ENCODE measurements around the gene LGR4. TPM values are rescaled to one million over a fixed set of nuclear protein-coding genes. Genes with fewer than 3 reads are reported as not detected.

LGR4 gene
- total and polyA plus RNA-seq, 2 of the 13 experiments (the other 11 are each of a cell fraction or from before 2014, with no cell fraction given) = 42.1 to 68.7 TPM

GRCh38 chr11:27443227-27443626 lies 29.4 kb downstream of the LGR4 start:
- WGBS (ENCODE audit: low lambda C conversion rate) = 93% methylated on average over 4 of the region's 4 CpGs
- Histone ChIP-seq H3K36me3 (replicated peaks in 1 of 2; ENCODE audit: control insufficient read depth in 1 of 2, insufficient read depth in 2 of 2, low read length in 2 of 2) (0 out of 5 replicates have a peak, but pooled peaks cover 0 to 5% of the 10 kb centered on the region in 2 experiments), H4K20me1 (ENCODE audit: insufficient read depth, low read length) (peaks cover 64% of the 10 kb centered on the region), H3K27me3 (ENCODE audit: control insufficient read depth in 1 of 2, insufficient read depth in 2 of 2, low read length in 2 of 2) (no peaks in the 10 kb centered on the region), H2AFZ (ENCODE audit: low read length) (no peak overlapping the region), H3K9me3 (ENCODE audit: low read length) (no peaks in the 10 kb centered on the region), H3K79me2 (ENCODE audit: insufficient read depth, low read length) (peaks cover 90% of the 10 kb centered on the region), H3K4me2 (ENCODE audit: low read depth, low read length) (no peak overlapping the region), H3K4me3 (replicated peaks in 1 of 3; ENCODE audit: insufficient read depth in 1 of 3, low read depth in 2 of 3, low read length in 3 of 3) (no peak overlapping the region), H3K27ac (ENCODE audit: extremely low read length, insufficient read depth, low read length) (no peak overlapping the region), H3K9ac (ENCODE audit: insufficient read depth, low read depth, low read length) (no peak overlapping the region), H3K4me1 (ENCODE audit: insufficient read depth, low read length) (peaks cover 65% of the 10 kb centered on the region)
- BruUV-seq (replicated peaks) = no TSS peak
- intact Hi-C loops (cut with micrococcal nuclease; ENCODE audit: unreplicated experiment) = no loop called here
- FAIRE-seq (no peak), ATAC-seq (no peak), DNase-seq (ENCODE audit: low spot score) (no peak)
- no peak for TF ChIP-seq BRF2 (CRISPR knock-in tag; IDR thresholded peaks at IDR 0.05)
- no peak for TF ChIP-seq XBP1 (CRISPR knock-in tag; IDR thresholded peaks at IDR 0.05)
- peak; percentile 83 for TF ChIP-seq MNT (IDR thresholded peaks at IDR 0.05)
- TF ChIP-seq ZNF446 (CRISPR knock-in tag; IDR thresholded peaks at IDR 0.05) = no peak
- POLR2A ChIA-PET = no interaction called here
- CTCF ChIA-PET (ENCODE audit: low intra/inter-chr PET ratio, low total read pairs) = no interaction called here
- in situ Hi-C loops (cut with HindIII; ENCODE audit: extremely low pct_ligation_motif_present, low pct_unique_long_range_greater_than_20kb) = no loop called here

GRCh38 chr11:27440090-27440489 lies 32.5 kb downstream of the LGR4 start:
- Histone ChIP-seq H3K27me3 (ENCODE audit: control insufficient read depth in 1 of 2, insufficient read depth in 2 of 2, low read length in 2 of 2) (no peaks in the 10 kb centered on the region), H3K79me2 (ENCODE audit: insufficient read depth, low read length) (peaks cover 94% of the 10 kb centered on the region), H3K4me2 (ENCODE audit: low read depth, low read length) (no peak overlapping the region), H3K27ac (ENCODE audit: extremely low read length, insufficient read depth, low read length) (no peak overlapping the region), H3K4me3 (replicated peaks in 1 of 3; ENCODE audit: insufficient read depth in 1 of 3, low read depth in 2 of 3, low read length in 3 of 3) (no peak overlapping the region), H2AFZ (ENCODE audit: low read length) (no peak overlapping the region), H3K9me3 (ENCODE audit: low read length) (no peaks in the 10 kb centered on the region), H4K20me1 (ENCODE audit: insufficient read depth, low read length) (peaks cover 54% of the 10 kb centered on the region), H3K4me1 (ENCODE audit: insufficient read depth, low read length) (peaks cover 58% of the 10 kb centered on the region), H3K36me3 (replicated peaks in 1 of 2; ENCODE audit: control insufficient read depth in 1 of 2, insufficient read depth in 2 of 2, low read length in 2 of 2) (0 out of 5 replicates have a peak, but pooled peaks cover 0 to 5% of the 10 kb centered on the region in 2 experiments), H3K9ac (ENCODE audit: insufficient read depth, low read depth, low read length) (no peak overlapping the region)
- BruUV-seq (replicated peaks) = no TSS peak
- no peak for FAIRE-seq
- intact Hi-C loops (cut with micrococcal nuclease; ENCODE audit: unreplicated experiment) (no loop called here), in situ Hi-C loops (cut with HindIII; ENCODE audit: extremely low pct_ligation_motif_present, low pct_unique_long_range_greater_than_20kb) (no loop called here)
- ATAC-seq = no peak
- CTCF ChIA-PET (ENCODE audit: low intra/inter-chr PET ratio, low total read pairs) = no interaction called here
- no peak for DNase-seq (ENCODE audit: low spot score)
- 96% methylated on average over 7 of the region's 7 CpGs for WGBS (ENCODE audit: low lambda C conversion rate)
- POLR2A ChIA-PET = no interaction called here
- TF ChIP-seq CEBPZ (IDR thresholded peaks at IDR 0.05; ENCODE audit: low read length) (no peak), FOXP4 (CRISPR knock-in tag; IDR thresholded peaks at IDR 0.05) (no peak), ONECUT2 (CRISPR knock-in tag; IDR thresholded peaks at IDR 0.05) (no peak), ARNT (IDR thresholded peaks at IDR 0.05) (no peak), SATB2 (CRISPR knock-in tag; IDR thresholded peaks at IDR 0.05) (no peak), ZNF740 (CRISPR knock-in tag; IDR thresholded peaks at IDR 0.05) (no peak)

Data from HepG2 (cell line).